ENCODE data around the gene MET. TPM values are rescaled to one million over a fixed set of nuclear protein-coding genes. Genes with fewer than 3 reads are reported as not detected.
A peak's percentile ranks its signal among the peaks of the same experiment; 100 is the strongest.

Gene MET
- total and polyA plus RNA-seq, 12 donors: 3.1 to 23.3 (median 15.0) TPM

DNA sequence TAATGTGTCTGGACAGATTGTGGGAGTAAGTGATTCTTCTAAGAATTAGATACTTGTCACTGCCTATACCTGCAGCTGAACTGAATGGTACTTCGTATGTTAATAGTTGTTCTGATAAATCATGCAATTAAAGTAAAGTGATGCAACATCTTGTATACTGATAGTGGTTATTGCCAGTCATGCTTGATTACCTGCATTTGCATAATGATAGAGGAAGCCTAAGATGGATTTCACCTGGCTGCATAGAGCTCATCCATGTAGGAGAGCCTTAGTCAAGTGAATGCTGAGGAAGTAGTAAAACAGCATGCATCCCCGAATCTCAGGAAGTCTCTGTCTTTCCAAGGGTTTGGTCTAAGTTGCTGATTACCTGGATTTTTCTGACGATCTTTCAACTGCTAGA, 126.2 kb downstream of the MET start:
- Histone ChIP-seq H3K9me3 (no peaks in the 10 kb centered on the region), H3K4me3 (no peak overlapping the region), H3K27me3 (no peaks in the 10 kb centered on the region), H3K36me3 (peaks cover 0 to 10% (median 0%) of the 10 kb centered on the region in 9 donors), H3K27ac (peak overlapping the region in 1 of 10 donors; percentile 27), H3K4me1 (peaks cover 0 to 20% (median 6%) of the 10 kb centered on the region in 9 donors)
- DNase-seq (no peak), ATAC-seq (no peak)
- TF ChIP-seq, protein P1, sequence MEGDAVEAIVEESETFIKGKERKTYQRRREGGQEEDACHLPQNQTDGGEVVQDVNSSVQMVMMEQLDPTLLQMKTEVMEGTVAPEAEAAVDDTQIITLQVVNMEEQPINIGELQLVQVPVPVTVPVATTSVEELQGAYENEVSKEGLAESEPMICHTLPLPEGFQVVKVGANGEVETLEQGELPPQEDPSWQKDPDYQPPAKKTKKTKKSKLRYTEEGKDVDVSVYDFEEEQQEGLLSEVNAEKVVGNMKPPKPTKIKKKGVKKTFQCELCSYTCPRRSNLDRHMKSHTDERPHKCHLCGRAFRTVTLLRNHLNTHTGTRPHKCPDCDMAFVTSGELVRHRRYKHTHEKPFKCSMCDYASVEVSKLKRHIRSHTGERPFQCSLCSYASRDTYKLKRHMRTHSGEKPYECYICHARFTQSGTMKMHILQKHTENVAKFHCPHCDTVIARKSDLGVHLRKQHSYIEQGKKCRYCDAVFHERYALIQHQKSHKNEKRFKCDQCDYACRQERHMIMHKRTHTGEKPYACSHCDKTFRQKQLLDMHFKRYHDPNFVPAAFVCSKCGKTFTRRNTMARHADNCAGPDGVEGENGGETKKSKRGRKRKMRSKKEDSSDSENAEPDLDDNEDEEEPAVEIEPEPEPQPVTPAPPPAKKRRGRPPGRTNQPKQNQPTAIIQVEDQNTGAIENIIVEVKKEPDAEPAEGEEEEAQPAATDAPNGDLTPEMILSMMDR (IDR thresholded peaks at IDR 0.05): no peak
- intact Hi-C loops (cut with DNase I): no loop called here
- WGBS, 2 donors: 66 to 77% methylated on average over 3 of the region's 3 CpGs

DNA sequence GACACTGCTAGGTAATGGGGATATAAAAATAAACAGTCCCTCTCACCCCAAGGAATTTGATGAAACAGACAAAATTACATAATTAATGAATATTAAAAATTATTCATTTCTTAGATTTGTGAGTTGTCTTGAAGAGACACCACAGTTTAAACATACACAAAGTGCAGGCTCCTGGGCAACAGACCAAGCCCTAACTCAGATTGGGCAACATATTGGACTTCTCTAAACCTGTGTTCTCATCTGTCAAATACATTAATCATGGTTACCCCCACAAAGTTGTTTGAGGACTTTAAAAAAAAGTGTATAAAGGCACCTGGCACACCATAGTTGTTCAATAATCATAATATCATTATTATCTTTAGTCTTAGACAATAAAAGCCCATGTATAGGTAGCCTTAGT, 127.9 kb downstream of the MET start:
- DNase-seq: no peak
- Histone ChIP-seq H3K9me3 (no peaks in the 10 kb centered on the region), H3K36me3 (peaks cover 0 to 10% (median 0%) of the 10 kb centered on the region in 9 donors), H3K27ac (no peak overlapping the region), H3K4me3 (no peak overlapping the region), H3K4me1 (peaks cover 0 to 25% (median 7%) of the 10 kb centered on the region in 9 donors), H3K27me3 (no peaks in the 10 kb centered on the region)
- intact Hi-C loops (cut with DNase I): loop anchor here in 4 of 10 donors (5.0 to 10.0 kb wide), 4 partner anchors 128 to 625 kb away; partner anchors contain the start of gene MET (in 2 of the 4)
- no peak for ATAC-seq
- TF ChIP-seq, protein P1 (IDR thresholded peaks at IDR 0.05): no peak

DNA sequence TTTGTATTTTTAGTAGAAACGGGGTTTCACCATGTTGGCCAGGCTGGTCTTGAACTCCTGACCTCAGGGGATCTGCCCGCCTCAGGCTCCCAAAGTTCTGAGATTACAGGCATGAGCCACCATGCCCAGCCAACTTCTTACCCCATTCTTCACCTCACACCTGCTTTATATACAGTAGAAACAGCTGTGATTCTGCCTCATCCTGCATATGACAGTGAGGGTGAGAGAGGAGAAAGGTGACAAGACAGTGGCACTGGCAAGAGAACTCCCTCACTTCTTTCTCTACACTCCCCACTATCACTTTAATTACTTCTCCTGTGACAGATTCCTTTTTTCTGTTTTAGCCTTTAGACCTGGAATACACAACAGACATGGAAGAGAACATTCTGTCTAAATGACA, 128.6 kb downstream of the MET start:
- 80 to 92% methylated on average over 2 of the region's 2 CpGs for WGBS, 2 donors
- intact Hi-C loops (cut with DNase I): loop anchor here in 4 of 10 donors (5.0 to 10.0 kb wide), 4 partner anchors 128 to 626 kb away; partner anchors contain the start of gene MET (in 2 of the 4)
- peaks cover 0 to 32% (median 7%) of the 10 kb centered on the region in 9 donors for H3K4me1 ChIP-seq
- ATAC-seq (no peak), DNase-seq (no peak)
- peaks cover 0 to 9% (median 0%) of the 10 kb centered on the region in 9 donors for H3K36me3 ChIP-seq
- TF ChIP-seq, protein P1 (IDR thresholded peaks at IDR 0.05): no peak
- no peaks in the 10 kb centered on the region for H3K9me3 ChIP-seq
- no peak overlapping the region for H3K27ac ChIP-seq
- H3K27me3 ChIP-seq: no peaks in the 10 kb centered on the region
- no peak overlapping the region for H3K4me3 ChIP-seq

DNA sequence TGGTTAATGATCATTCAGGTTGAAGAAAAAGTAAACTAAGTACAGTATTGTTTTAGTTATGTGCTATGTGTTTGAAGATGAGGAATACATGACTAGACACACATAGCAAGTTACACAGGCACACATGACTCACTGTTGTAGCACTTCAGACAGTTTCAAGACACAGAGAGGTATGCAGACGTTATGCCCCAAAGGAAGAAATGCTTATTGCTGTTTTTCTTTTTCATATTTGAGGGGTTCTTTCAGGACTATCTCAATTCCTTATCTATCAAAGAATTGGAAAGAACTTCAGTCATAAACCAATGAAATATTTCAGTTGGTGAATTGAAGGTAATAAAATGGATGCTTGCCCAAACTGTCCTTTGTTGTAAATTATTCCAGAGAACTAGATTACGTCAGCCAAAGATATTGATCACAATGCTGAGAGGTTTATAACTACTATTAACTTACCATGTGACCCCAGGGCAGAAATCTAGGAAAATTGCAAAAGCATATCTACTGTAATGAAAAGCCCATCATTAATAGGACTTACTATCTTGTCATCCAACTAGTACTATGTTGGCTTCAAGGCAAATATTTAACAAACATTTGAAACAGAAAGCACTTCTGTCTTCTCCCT, 129.2 kb downstream of the MET start:
- intact Hi-C loops (cut with DNase I): loop anchor here in 4 of 10 donors (5.0 to 10.0 kb wide), 4 partner anchors 129 to 626 kb away; partner anchors contain the start of gene MET (in 2 of the 4)
- ATAC-seq (no peak), DNase-seq (no peak)
- Histone ChIP-seq H3K9me3 (no peaks in the 10 kb centered on the region), H3K4me1 (peaks cover 0 to 33% (median 7%) of the 10 kb centered on the region in 9 donors), H3K4me3 (no peak overlapping the region), H3K36me3 (peaks cover 0 to 6% (median 0%) of the 10 kb centered on the region in 9 donors), H3K27me3 (no peaks in the 10 kb centered on the region), H3K27ac (no peak overlapping the region)
- TF ChIP-seq, protein P1 (IDR thresholded peaks at IDR 0.05): no peak
- WGBS, 2 donors: 78 to 85% methylated on average over 2 of the region's 2 CpGs

Data from heart right ventricle (tissue), 16 donors.